KMS-11 (cell line): ENCODE data around the gene CDKN3.

ENCODE experiments used
- H2AFZ ChIP-seq: fragments of 200-600 bp; sonication (generic); 2 replicates; pipeline ENCODE4 v1.6.1; 2016; ENCODE audit warnings: antibody characterized with exemption, mixed run types, low read depth
- H3K27ac ChIP-seq: fragments of 200-600 bp; sonication (generic); 2 replicates; pipeline ENCODE4 v1.6.1; 2016; ENCODE audit warnings: mild to moderate bottlenecking, mixed run types
- H3K27me3 ChIP-seq: fragments of 200-600 bp; sonication (generic); 2 replicates; pipeline ENCODE4 v1.6.1; 2017; ENCODE audit warnings: mild to moderate bottlenecking, low read depth, mixed run types, moderate library complexity; ENCODE audit not compliant: insufficient read depth
- H3K36me3 ChIP-seq: fragments of 200-600 bp; sonication (generic); 2 replicates; pipeline ENCODE4 v1.6.1; 2017; ENCODE audit warnings: mild to moderate bottlenecking, mixed run types; ENCODE audit not compliant: insufficient read depth
- H3K4me1 ChIP-seq: fragments of 200-600 bp; sonication (generic); 2 replicates; pipeline ENCODE4 v1.6.1; 2016; ENCODE audit warnings: mild to moderate bottlenecking, low read depth, mixed run types; ENCODE audit not compliant: poor library complexity, severe bottlenecking
- H3K4me2 ChIP-seq: fragments of 200-600 bp; sonication (generic); 2 replicates; pipeline ENCODE4 v1.7.0; 2016; ENCODE audit warnings: mild to moderate bottlenecking, mixed run types
- H3K4me3 ChIP-seq: fragments of 200-600 bp; sonication (generic); IDR thresholded peaks from 2 replicates; pipeline ENCODE4 v1.6.1; 2017; ENCODE audit warnings: low read depth, low read length, mixed read lengths; ENCODE audit not compliant: insufficient read depth
- H3K79me2 ChIP-seq: fragments of 200-600 bp; sonication (generic); 2 replicates; pipeline ENCODE4 v1.6.1; 2016; ENCODE audit warnings: low read depth, mixed run types; ENCODE audit not compliant: insufficient read depth
- H3K9ac ChIP-seq: fragments of 200-600 bp; sonication (generic); 2 replicates; pipeline ENCODE4 v1.6.1; 2016; ENCODE audit warnings: mild to moderate bottlenecking, mixed run types
- H4K20me1 ChIP-seq: fragments of 200-600 bp; sonication (generic); 2 replicates; pipeline ENCODE4 v1.6.1; 2016; ENCODE audit warnings: mild to moderate bottlenecking, mixed run types; ENCODE audit not compliant: insufficient read depth
- TF ChIP-seq, protein P1 (sequence below): fragments of 200-600 bp; sonication (generic); conservative IDR thresholded peaks from 2 replicates; pipeline ENCODE4 v1.6.1; 2017; ENCODE audit warnings: low read depth, mild to moderate bottlenecking, antibody characterized with exemption, low read length, moderate library complexity, mixed read lengths

CDKN3 gene

DNA sequence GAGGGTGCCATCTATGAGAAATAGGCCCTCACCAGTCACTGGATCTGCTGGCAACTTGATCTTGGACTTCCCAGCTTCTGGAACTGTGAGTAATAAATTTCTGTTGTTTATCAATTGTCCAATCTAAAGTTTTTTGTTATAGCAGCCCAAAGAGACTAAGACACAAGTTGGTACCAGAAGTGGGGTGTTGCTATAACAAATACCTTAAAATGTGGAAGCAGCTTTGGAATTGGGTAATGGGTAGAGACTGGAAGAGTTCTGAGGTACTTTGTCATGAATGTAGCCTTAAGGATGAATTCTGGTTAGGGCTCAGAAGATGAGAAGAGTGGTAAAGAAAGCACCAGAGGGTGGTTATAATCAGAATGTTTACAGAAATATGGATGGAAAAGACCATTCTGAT lies 70.5 kb downstream of the CDKN3 start:
- Histone ChIP-seq H4K20me1 (no peaks in the 10 kb centered on the region), H3K4me1 (no peaks in the 10 kb centered on the region), H3K36me3 (no peaks in the 10 kb centered on the region), H3K4me3 (no peak overlapping the region), H3K27ac (no peak overlapping the region), H3K9ac (no peak overlapping the region), H3K27me3 (no peaks in the 10 kb centered on the region), H3K4me2 (no peak overlapping the region), H3K79me2 (no peaks in the 10 kb centered on the region), H2AFZ (no peak overlapping the region)
- TF ChIP-seq, protein P1, sequence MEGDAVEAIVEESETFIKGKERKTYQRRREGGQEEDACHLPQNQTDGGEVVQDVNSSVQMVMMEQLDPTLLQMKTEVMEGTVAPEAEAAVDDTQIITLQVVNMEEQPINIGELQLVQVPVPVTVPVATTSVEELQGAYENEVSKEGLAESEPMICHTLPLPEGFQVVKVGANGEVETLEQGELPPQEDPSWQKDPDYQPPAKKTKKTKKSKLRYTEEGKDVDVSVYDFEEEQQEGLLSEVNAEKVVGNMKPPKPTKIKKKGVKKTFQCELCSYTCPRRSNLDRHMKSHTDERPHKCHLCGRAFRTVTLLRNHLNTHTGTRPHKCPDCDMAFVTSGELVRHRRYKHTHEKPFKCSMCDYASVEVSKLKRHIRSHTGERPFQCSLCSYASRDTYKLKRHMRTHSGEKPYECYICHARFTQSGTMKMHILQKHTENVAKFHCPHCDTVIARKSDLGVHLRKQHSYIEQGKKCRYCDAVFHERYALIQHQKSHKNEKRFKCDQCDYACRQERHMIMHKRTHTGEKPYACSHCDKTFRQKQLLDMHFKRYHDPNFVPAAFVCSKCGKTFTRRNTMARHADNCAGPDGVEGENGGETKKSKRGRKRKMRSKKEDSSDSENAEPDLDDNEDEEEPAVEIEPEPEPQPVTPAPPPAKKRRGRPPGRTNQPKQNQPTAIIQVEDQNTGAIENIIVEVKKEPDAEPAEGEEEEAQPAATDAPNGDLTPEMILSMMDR, result no peak
